Fibroblast of peridontal ligament (primary cell): Measurements from ENCODE around the gene CASKIN2.
"Not testable (repeated sequence)": the region's sequence is repeated elsewhere in the genome, so short reads cannot be mapped to it uniquely, and the experiment has no call there.

ENCODE experiments used
- DNase-seq: peaks from one replicate; pipeline ENCODE4 v3.0.0-alpha.2; 2010; ENCODE audit errors: extremely low read depth

The CASKIN2 gene

DNA sequence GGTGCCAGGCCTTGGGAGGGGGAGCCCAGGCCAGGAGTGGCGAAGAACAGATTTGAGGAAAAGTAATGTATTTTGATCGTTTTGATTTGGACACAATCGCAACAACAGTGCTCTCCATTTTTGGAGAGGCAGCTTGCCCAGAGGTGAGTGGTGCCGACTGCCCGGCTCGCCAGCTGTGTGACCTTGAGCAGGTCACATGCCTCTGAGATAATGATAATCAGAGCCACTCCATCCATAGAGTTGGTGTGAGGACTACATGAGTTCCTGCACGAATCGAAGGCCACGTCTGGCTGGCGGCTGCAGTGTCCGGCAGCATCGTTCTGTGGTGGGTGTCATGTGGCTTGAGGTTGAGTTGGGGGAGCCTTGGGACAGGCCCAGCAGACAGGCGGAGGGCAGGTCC lies 30.8 kb upstream of the CASKIN2 start:
- DNase-seq, result no peak

DNA sequence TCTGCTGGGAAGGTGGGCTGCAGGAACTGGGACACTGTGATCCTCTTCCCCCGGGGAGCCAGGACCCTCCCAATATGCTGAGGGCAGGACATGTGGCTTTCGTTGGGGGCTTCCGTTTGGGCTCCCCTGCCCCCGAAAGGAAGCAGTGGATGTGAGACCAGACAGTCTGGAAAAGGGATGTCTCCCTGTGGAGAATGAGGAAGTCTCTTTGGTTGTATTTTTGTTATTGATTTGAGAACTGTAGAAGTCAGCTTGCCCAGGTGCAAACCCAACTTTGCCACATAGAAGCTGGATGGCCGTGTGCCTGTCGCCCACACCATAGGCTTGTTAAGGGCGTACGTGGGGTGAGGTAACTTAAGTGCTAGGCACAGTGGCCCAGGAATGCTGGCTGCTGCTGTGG lies 28.9 kb upstream of the CASKIN2 start:
- DNase-seq, result no peak

DNA sequence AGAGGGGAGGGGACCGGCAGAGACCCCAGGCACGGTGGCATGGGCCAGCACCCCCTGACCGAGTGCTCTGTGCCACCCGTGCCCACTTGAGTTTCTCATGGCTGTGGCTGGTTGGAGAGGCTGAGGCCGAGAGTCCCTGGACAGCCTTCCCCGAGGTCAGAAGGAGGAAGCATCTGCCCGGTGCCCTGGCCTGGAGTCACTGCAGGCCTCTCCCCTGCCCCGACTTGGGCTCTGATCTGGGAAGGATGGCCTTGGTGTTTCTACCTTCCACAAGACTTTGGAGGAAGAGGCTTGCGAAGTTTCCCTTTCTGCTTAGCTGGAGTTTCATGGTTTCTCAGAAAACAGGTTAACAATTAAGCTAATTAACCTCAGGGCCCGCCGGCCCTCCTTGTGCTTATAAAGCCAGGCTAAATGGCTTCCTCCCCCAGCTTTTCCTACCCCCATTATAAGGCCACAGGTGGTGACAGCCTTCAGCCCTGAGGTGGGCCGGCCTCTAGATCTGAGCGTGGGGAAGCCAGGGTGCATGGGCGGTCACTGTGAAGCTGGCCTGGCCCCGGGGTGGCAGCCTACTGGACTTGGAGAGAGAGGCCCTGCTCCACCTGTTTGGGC lies 27.5 kb upstream of the CASKIN2 start:
- no peak for DNase-seq

- no peak for DNase-seq
Observed at GRCh38 chr17:75542229-75542628, 26.9 kb upstream of the CASKIN2 start.

DNA sequence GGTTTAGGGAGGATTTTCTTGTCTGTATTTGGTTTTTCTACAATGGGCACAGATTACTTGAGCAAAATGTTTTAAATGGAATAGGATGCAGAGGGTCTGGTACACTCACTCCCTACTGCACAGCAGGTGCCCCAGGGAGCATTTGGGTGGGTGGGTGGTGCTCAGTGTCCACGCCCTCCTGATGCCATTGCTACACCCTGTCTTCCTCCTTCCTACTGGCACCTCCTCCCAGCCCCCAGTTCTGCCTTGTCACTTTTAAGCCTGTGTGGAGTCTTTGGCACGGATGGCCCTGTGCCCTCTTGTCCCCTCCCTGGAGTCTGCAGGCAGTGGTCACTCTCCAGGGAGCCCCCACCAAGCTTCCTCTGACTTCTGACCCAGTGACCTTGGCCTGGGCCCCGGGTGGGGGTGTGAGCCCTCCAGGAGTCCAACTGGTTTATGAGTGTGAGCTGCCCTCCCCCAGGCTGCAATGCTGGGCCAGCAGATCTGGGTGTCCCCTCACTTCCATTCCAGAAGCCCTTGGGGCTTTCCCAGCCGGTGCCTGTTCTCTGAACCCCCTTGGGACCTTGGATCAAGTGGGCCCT lies 25.7 kb upstream of the CASKIN2 start:
- no peak for DNase-seq

DNA sequence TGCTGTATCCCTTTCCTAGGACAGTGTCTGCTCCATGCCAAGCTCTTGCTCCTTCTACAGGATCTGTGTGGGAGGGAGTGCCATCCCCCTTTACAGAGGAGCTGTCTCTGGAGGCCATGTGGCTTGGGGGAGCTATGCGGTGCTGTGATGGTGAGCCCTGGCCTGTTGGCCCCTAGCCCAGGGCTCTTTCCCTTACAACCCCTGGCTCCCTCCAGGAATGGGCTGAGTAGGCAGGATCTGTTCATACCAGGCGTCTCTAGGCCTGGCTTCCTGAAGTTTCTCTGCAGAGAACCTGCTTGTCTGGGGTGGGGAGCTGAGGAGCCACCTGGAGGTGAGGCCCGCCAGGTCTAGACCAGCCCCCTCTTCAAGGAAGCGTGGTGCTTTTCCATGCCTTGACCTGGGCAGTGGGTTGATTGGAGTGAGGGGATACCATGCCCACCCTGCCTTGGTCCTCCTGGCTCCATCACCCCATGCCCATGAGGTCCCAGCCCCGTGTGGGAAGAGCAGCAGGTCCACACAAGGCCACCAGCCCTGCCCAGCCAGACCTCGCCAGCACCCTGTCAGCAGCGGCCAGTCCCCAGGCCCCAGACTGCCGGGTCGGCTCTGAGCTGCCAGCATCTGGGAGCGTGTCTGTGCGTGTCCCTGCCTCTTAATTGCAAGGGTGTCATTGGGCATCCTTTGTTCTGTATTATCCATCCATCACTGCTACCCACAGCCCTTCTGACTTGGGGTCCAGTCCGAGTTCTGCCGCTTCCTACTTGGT lies 24.8 kb upstream of the CASKIN2 start:
- DNase-seq, result no peak

DNA sequence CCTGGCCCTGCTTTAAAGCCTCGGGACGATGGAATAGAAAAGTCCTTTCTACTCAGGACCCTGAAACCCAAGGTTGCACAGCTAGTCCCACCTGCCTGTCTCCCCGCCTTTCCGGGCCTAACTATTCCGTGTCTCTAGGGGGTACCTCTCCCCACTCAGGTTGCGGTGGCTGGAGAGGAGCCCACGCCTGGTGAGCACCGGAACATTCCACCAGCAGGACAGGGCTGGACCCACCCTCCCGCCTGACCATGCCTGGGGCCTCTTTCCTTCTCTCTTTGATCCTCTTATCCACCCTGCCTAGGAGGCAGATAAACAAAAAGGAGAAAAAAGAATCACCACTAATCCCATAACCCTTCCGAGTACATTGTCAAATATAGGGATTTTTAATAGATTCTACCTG lies 21.0 kb upstream of the CASKIN2 start:
- DNase-seq, result no peak

DNA sequence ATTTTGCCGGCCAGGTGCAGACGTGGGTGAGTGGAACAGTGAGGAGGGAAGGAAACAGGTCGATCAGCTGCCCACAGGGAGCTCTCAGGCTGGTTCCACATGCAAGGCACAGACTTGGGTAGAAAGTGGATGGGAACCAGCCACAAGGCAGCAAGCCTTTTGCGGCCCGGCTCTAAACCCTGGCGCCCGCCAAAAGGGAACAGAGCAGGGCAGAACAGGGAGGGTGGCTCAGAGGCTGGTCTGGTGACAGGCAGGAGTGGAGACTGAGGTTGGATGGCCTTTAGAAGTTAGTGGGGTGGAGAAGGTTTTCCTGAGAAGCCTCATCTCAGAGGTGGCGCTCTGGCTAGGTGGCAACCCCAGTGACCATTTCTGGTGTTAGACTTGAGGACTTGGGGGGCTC lies 20.5 kb upstream of the CASKIN2 start:
- no peak for DNase-seq

DNA sequence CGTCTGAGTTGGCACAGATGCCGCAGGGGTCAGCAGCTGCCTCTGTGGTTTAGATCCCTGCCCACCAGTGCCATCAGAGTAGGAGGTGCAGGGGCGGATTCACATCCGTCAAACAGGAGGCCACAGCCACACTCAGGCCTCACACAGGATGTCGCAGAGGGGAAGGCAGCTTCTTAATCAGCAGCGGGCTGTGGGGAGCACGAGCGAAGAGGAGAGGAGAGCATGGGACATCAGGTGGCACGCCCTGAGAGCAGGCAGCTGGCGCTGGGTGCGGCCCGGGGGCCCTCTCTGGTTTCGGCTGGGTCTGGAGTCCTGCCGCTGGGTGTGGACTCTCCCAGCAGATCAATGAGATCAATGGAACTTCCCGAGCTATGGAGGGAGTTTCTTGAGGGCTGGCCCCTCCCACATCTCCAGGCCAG lies 19.8 kb upstream of the CASKIN2 start:
- DNase-seq, result no peak

GRCh38 chr17:75531721-75532072 lies 16.4 kb upstream of the CASKIN2 start:
- DNase-seq, result no peak

- DNase-seq, result no peak
Observed at GRCh38 chr17:75530837-75531720, 15.7 kb upstream of the CASKIN2 start.

DNA sequence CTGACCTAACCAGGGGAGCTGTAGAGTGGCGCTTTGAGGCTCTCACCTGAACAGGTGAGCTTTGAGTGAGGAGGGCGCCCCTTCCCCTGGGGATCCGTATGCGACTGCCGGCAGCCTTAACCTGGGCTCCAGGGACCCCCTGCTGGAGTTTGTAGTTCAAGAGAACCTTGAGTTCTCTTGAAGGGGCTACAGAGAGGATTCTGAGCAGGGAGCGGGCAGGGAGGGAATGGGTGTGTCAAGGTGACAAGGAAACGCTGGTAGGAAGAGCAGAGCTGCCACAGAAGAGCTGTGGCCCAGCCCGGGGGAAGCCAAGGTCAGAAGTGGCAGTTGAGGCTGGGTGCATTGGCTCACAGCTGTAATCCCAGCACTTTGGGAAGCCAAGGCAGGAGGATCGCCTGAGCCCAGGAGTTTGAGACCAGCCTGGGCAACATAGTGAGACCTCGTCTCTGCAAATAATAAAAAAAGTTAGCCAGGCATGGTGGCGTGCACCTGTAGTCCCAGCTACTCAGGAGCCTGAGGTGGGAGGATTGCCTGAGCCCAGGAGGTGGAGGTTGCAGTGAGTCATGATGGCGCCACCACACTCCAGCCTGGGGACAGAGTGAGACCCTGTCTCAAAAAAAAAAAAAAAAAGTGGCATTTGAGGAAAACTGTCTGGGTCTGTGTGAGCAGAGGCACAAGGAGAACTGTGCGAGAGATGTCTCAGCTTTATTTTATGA lies 11.4 kb upstream of the CASKIN2 start:
- no peak for DNase-seq

DNA sequence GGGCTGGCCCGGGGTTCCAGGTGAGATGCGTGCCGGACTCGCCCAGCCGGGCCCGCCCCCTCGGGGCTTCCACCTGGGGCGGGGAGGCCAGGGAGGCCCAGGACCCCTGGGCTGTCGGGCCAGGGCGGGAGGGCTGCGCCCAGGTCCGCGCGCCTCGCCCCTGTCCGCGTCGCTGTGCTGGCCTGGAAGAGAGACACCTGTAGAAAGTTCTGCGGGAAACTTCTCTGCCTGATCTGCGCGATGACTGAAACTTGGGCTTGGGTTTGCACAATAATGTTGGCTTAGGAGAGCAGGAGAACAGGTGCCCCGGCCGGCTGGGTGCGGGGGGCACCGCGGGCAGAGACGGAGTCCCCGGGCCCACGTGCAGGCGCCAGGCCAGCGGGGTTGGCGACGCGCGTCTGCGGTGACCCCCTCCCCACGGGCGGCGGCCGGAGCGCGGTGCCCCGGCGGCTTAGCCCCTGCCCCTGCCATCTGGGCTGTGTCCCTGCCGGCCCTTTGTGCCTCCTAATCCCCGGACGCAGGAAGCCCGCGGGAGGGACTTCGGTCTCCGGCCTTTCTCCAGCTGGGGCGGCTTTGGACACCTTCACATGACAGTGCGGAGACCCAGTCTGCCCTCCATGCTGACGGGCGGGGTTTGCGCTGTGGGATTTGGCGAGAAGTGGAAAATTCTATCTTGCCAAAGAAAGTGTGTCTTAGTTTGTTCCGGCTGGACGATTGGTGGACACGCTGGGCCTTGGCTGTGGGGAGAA lies 10.6 kb upstream of the CASKIN2 start:
- no peak for DNase-seq

DNA sequence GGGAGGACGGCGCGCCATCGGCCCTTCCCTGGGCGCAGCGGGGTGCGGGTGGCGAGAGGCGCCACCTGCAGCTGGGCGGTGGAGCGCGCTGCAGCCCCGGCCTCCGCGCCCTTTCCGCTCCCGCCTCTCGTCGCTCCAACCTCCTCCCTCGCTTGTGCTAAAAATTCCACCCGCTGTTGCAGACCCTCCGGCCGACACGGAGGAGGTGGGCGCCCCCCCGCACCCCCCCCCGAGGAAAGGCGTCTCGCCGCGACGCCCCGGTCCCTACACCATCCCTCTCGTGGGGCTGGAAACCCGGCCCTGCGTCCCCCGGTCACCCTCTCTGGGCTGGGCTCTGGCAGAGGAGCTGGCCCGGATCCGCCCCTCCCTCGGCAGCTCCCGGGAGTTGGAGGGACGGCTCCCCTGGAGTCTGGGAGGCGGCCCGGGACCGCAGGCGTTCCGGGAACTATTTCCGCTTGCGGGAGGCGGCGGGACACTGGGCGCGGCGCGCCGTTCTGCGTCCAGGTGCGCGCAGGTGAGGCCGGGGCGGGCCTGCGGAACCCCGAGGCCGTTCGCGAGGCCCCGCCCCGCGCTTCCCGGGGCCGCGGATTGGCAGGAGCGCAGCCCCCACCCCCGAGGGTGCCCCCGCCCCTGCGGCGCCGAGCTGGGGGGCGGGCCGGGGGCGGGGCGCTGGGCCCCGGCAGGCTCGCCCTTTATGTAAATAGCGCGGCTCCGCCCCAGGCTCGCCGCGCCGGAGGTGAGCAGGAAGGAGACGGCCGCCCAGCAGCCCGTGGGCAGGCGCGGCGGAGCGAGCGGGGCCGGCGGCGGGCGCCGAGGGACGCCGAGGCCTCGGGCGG lies 9.9 kb upstream of the CASKIN2 start, which contains the start of gene LLGL2:
LLGL2 (plus strand) TSS at position 728 of the 836 bp plus-strand sequence. CDS start 17,730 bp downstream, outside the sequence.
- DNase-seq, result no peak

GRCh38 chr17:75524269-75524969 lies 9.1 kb upstream of the CASKIN2 start:
- no peak for DNase-seq

GRCh38 chr17:75523647-75524046 lies 8.3 kb upstream of the CASKIN2 start:
- DNase-seq, result no peak

DNA sequence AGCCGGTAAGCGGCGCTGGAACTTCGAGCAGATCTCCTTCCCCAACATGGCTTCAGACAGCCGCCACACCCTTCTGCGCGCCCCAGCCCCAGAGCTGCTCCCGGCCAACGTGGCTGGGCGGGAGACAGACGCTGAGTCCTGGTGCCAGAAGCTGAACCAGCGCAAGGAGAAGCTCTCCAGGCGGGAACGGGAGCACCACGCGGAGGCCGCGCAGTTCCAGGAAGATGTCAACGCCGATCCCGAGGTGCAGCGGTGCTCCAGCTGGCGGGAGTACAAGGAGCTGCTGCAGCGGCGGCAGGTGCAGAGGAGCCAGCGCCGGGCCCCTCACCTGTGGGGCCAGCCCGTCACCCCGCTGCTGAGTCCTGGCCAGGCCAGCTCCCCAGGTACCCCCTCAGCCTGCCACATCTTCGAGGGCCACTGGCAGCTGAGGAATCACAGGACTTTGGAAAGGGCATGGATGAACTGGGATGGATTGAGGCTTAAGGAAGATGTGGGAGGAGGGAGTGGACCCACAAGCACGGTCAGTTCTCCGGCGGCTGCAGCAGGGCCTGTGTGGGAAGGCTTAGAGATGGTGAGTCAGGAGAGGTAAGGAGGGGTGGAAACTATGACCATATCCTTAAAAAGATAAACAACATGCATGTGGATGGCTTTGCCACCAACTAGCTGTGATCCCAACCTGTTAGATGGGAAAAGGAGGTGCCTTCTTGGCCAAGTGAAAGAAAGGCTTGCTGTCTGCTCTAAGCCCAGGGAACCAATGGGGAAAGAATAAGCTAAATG lies 6.8 kb upstream of the CASKIN2 start:
- no peak for DNase-seq

DNA sequence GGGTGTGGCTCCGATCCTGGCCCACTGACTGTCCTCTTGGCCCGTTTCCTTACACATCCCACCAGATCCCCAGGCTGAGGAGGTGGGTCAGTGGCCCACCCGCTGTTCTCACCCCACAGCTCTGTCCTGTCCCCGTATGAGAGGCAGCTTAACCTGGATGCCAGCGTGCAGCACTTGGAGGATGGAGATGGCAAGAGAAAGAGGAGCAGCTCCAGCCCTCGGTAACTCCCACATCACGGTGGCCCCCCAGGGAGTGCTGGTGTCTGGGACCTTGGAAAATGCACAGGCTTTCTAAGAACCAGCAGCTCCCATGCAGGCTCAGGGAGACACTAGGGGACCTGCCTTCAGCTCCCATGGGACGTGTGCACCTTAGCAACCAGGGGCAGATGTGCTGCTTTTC lies 6.0 kb upstream of the CASKIN2 start:
- no peak for DNase-seq

DNA sequence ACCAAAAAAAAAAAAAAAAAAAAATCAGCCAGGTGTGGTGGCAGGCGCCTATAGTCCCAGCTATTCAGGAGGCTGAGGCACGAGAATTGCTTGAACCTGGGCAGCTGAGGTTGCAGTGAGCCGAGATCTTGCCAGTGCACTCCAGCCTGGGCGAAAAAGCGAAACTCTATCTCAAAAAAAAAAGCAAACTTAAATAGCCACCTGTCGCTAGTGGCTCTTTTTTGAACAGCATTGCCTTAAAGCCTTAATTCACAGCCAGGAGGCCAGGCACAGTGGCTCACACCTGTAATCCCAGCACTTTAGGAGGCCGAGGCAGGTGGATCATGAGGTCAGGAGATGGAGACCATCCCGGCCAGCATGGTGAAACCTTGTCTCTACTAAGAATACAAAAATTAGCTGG lies 5.1 kb upstream of the CASKIN2 start:
- DNase-seq, result not testable (repeated sequence)
